Fibroblast of lung (primary cell): ENCODE results near the gene UHRF2. TPM values are rescaled to one million over a fixed set of nuclear protein-coding genes. Genes with fewer than 3 reads are reported as not detected.
A peak's percentile ranks its signal among the peaks of the same experiment; 100 is the strongest.

Experiments used
- DNase-seq, 2 donors: peaks; one replicate each; pipeline versions ENCODE4 v3.0.0 to v3.0.0-alpha.2; 2010; ENCODE audit warnings: low read depth in 2 of 2
- H2AFZ ChIP-seq: 2 replicates; pipeline ENCODE4 v1.5.1; 2012; ENCODE audit warnings: low read length, control low read depth, inconsistent platforms
- H3K27ac ChIP-seq: 2 replicates; pipeline ENCODE4 v1.5.1; 2011; ENCODE audit warnings: low read length, control low read depth; ENCODE audit not compliant: insufficient read depth
- H3K27me3 ChIP-seq: 2 replicates; pipeline ENCODE4 v1.5.1; 2011; ENCODE audit warnings: mild to moderate bottlenecking, low read length; ENCODE audit not compliant: control insufficient read depth, insufficient read depth
- H3K36me3 ChIP-seq: 2 replicates; pipeline ENCODE4 v1.5.1; 2011; ENCODE audit warnings: low read length; ENCODE audit not compliant: control insufficient read depth, insufficient read depth
- H3K4me1 ChIP-seq: 2 replicates; pipeline ENCODE4 v1.5.1; 2011; ENCODE audit warnings: low read length; ENCODE audit not compliant: control insufficient read depth, insufficient read depth; ENCODE audit errors: extremely low read depth
- H3K4me2 ChIP-seq: 2 replicates; pipeline ENCODE4 v1.5.1; 2011; ENCODE audit warnings: low read length, control low read depth; ENCODE audit not compliant: insufficient read depth; ENCODE audit errors: extremely low read depth
- H3K4me3 ChIP-seq, 4 experiments: fragments of 200-600 bp in 1 of 4; sonication (generic) in 1 of 4; replicated peaks in 1 of 4; 2 replicates each; pipeline ENCODE4 v1.5.1; 2011 to 2016; ENCODE audit warnings: low read length in 4 of 4, low read depth in 3 of 4, mild to moderate bottlenecking in 3 of 4, control low read depth in 2 of 4, inconsistent platforms in 1 of 4, mixed read lengths in 1 of 4; ENCODE audit not compliant: insufficient read depth in 1 of 4; ENCODE audit errors: control extremely low read depth in 1 of 4
- H3K79me2 ChIP-seq: 2 replicates; pipeline ENCODE4 v1.5.1; 2012; ENCODE audit warnings: mild to moderate bottlenecking, low read length, inconsistent platforms; ENCODE audit not compliant: control insufficient read depth, insufficient read depth
- H3K9ac ChIP-seq: 2 replicates; pipeline ENCODE4 v1.5.1; 2011; ENCODE audit warnings: mild to moderate bottlenecking, low read length, control low read depth; ENCODE audit not compliant: insufficient read depth
- H3K9me3 ChIP-seq: 2 replicates; pipeline ENCODE4 v1.5.1; 2012; ENCODE audit warnings: low read depth, low read length; ENCODE audit not compliant: control insufficient read depth, insufficient read depth
- H4K20me1 ChIP-seq: 2 replicates; pipeline ENCODE4 v1.5.1; 2011; ENCODE audit warnings: low read length; ENCODE audit not compliant: control insufficient read depth, insufficient read depth; ENCODE audit errors: extremely low read depth
- CTCF ChIP-seq, 2 donors: IDR thresholded peaks in 1 of 2; conservative IDR thresholded peaks in 1 of 2; 1 replicate in 1 of 2; 2 replicates in 1 of 2; pipeline ENCODE4 v1.5.1; 2011 to 2012; ENCODE audit warnings: low read length in 2 of 2, control low read depth in 1 of 2, inconsistent platforms in 1 of 2, low read depth in 1 of 2, mild to moderate bottlenecking in 1 of 2
- EZH2 ChIP-seq: IDR thresholded peaks from 2 replicates; pipeline ENCODE4 v1.5.1; 2012; ENCODE audit warnings: low read length, control low read depth, mild to moderate bottlenecking; ENCODE audit errors: missing control alignments
- polyA plus RNA-seq, 2 donors: library from polyadenylated mRNA; depleted of rRNA in 1 of 2; stranded (reverse) in 1 of 2; unstranded in 1 of 2; fragments of >200 nt; gene quantifications; 2 replicates each; pipeline ENCODE4 v1.2.1, GENCODE V29; 2011 to 2012; ENCODE audit warnings: missing spikeins in 1 of 2
- total RNA-seq: library from RNA; depleted of rRNA; stranded (reverse); fragments of >200 nt; gene quantifications from 2 replicates; pipeline ENCODE4 v1.2.1, GENCODE V29; 2014

The UHRF2 gene
- total and polyA plus RNA-seq, 2 donors (not counting 1 experiment from before 2014, with no cell fraction given): 28.8 to 81.7 TPM

- H3K4me3 ChIP-seq: no peak overlapping the region
- TF ChIP-seq EZH2 (no peak), CTCF (conservative IDR thresholded peaks at IDR 0.05 in 1 of 2, IDR thresholded peaks at IDR 0.05 in 1 of 2; ENCODE audit: low read depth in 1 of 2, low read length in 2 of 2) (no peak)
- H3K79me2 ChIP-seq: peaks cover 98% of the 10 kb centered on the region
- no peak overlapping the region for H2AFZ ChIP-seq
- no peaks in the 10 kb centered on the region for H3K27me3 ChIP-seq
- peak overlapping the region; percentile 16 for H3K27ac ChIP-seq
- H3K9me3 ChIP-seq: no peaks in the 10 kb centered on the region
- DNase-seq: peak; percentile 28 to 78
- H3K36me3 ChIP-seq: no peaks in the 10 kb centered on the region
- no peak overlapping the region for H3K4me2 ChIP-seq
- H3K9ac ChIP-seq: no peak overlapping the region
- H3K4me1 ChIP-seq: no peaks in the 10 kb centered on the region
- peaks cover 2% of the 10 kb centered on the region for H4K20me1 ChIP-seq
Measured at GRCh38 chr9:6433410-6433809, 20.4 kb downstream of the UHRF2 start.

GRCh38 chr9:6439051-6439703 is 26.2 kb downstream of the UHRF2 start:
- H3K9me3 ChIP-seq: no peaks in the 10 kb centered on the region
- no peak overlapping the region for H3K9ac ChIP-seq
- H2AFZ ChIP-seq: no peak overlapping the region
- H3K36me3 ChIP-seq: no peaks in the 10 kb centered on the region
- no peak overlapping the region for H3K4me3 ChIP-seq
- peaks cover 2% of the 10 kb centered on the region for H3K4me1 ChIP-seq
- no peak overlapping the region for H3K4me2 ChIP-seq
- H3K27ac ChIP-seq: no peak overlapping the region
- no peaks in the 10 kb centered on the region for H3K27me3 ChIP-seq
- peaks cover 97% of the 10 kb centered on the region for H3K79me2 ChIP-seq
- peaks cover 2% of the 10 kb centered on the region for H4K20me1 ChIP-seq
- no peak for TF ChIP-seq EZH2
- TF ChIP-seq CTCF (conservative IDR thresholded peaks at IDR 0.05 in 1 of 2, IDR thresholded peaks at IDR 0.05 in 1 of 2; ENCODE audit: low read depth in 1 of 2, low read length in 2 of 2): no peak
- DNase-seq: no peak

- Histone ChIP-seq H2AFZ (no peak overlapping the region), H3K79me2 (peaks cover 96% of the 10 kb centered on the region), H3K36me3 (no peaks in the 10 kb centered on the region), H4K20me1 (peaks cover 2% of the 10 kb centered on the region), H3K4me3 (no peak overlapping the region), H3K4me1 (peaks cover 2% of the 10 kb centered on the region), H3K27ac (no peak overlapping the region), H3K9ac (no peak overlapping the region), H3K4me2 (peak overlapping the region; percentile 29), H3K27me3 (no peaks in the 10 kb centered on the region), H3K9me3 (no peaks in the 10 kb centered on the region)
- TF ChIP-seq EZH2 (no peak), CTCF (conservative IDR thresholded peaks at IDR 0.05 in 1 of 2, IDR thresholded peaks at IDR 0.05 in 1 of 2; ENCODE audit: low read depth in 1 of 2, low read length in 2 of 2) (no peak)
- peak in 1 of 2 donors; percentile 25 for DNase-seq
Measured at GRCh38 chr9:6440405-6440804, 27.4 kb downstream of the UHRF2 start.
